HepG2 (cell line): Measurements from ENCODE around the gene ADAM19. TPM values are rescaled to one million over a fixed set of nuclear protein-coding genes. Genes with fewer than 3 reads are reported as not detected.

Source experiments
- ATAC-seq: fragments of 200-7000 bp; cut with Tn5 transposase; 3 replicates; pipeline ENCODE4 v1.9.1; 2020; ENCODE audit warnings: mild to moderate bottlenecking, moderate library complexity
- BruUV-seq: library from RNA; stranded (reverse); fragments of 400-500 nt; replicated peaks from 2 replicates; lab custom pipeline; 2021; lab: Mats Ljungman, UMichigan
- CTCF ChIA-PET: fragments of 300-600 bp; formaldehyde crosslinking; extraction: SDS; loops from one replicate; lab custom pipeline; 2021; ENCODE audit warnings: low total read pairs, inconsistent platforms, low intra/inter-chr PET ratio; lab: Yijun Ruan, JAX
- POLR2A ChIA-PET: fragments of 350-600 bp; sonication (Branson Sonifier 250); formaldehyde crosslinking; loops from one replicate; lab custom pipeline; 2020; ENCODE audit warnings: antibody characterized with exemption, inconsistent platforms; lab: Yijun Ruan, JAX
- DNase-seq: peaks from one replicate; pipeline ENCODE4 v3.0.0-alpha.2; 2015; ENCODE audit warnings: low spot score
- FAIRE-seq: peaks from 3 replicates; lab custom pipeline; 2011; peaks lifted over from hg19 to GRCh38; lab: Jason Lieb, UNC
- H2AFZ ChIP-seq: one replicate; pipeline ENCODE4 v1.6.1; 2011; ENCODE audit warnings: low read length, inconsistent platforms
- H3K27ac ChIP-seq: fragments of 300-600 bp; 3 replicates; pipeline ENCODE4 v1.8.0; 2011; ENCODE audit warnings: mixed run types, mild to moderate bottlenecking, mixed read lengths, low read length, inconsistent platforms; ENCODE audit not compliant: insufficient read depth; ENCODE audit errors: extremely low read length
- H3K27me3 ChIP-seq, 2 experiments: fragments of 200-600 bp in 1 of 2; 2 replicates in 1 of 2; 3 replicates in 1 of 2; pipeline versions ENCODE4 v1.6.0 to v1.8.0; 2011; ENCODE audit warnings: low read length in 2 of 2, mild to moderate bottlenecking in 2 of 2, moderate library complexity in 2 of 2, inconsistent platforms in 1 of 2; ENCODE audit not compliant: insufficient read depth in 2 of 2, control insufficient read depth in 1 of 2
- H3K36me3 ChIP-seq, 2 experiments: fragments of 200-600 bp in 1 of 2; replicated peaks in 1 of 2; 2 replicates in 1 of 2; 3 replicates in 1 of 2; pipeline versions ENCODE4 v1.5.1 to v1.8.0; 2011; ENCODE audit warnings: low read length in 2 of 2, inconsistent platforms in 1 of 2; ENCODE audit not compliant: insufficient read depth in 2 of 2, control insufficient read depth in 1 of 2
- H3K4me1 ChIP-seq: 2 replicates; pipeline ENCODE4 v1.5.1; 2012; ENCODE audit warnings: low read length, inconsistent platforms; ENCODE audit not compliant: insufficient read depth
- H3K4me2 ChIP-seq: 2 replicates; pipeline ENCODE4 v1.6.0; 2011; ENCODE audit warnings: low read depth, low read length, inconsistent platforms
- H3K4me3 ChIP-seq, 3 experiments: fragments of 200-600 bp in 1 of 3; sonication (generic), shearing (Covaris generic) in 1 of 3; replicated peaks in 1 of 3; 2 replicates each; pipeline ENCODE4 v1.5.1; 2011 to 2016; ENCODE audit warnings: low read length in 3 of 3, inconsistent platforms in 2 of 3, low read depth in 2 of 3, mild to moderate bottlenecking in 2 of 3, control low read depth in 1 of 3, mixed read lengths in 1 of 3; ENCODE audit not compliant: insufficient read depth in 1 of 3
- H3K79me2 ChIP-seq: one replicate; pipeline ENCODE4 v1.6.1; 2011; ENCODE audit warnings: low read length, inconsistent platforms; ENCODE audit not compliant: insufficient read depth
- H3K9ac ChIP-seq: 2 replicates; pipeline ENCODE4 v1.6.0; 2011; ENCODE audit warnings: mild to moderate bottlenecking, low read depth, low read length, inconsistent platforms; ENCODE audit not compliant: insufficient read depth
- H3K9me3 ChIP-seq: 2 replicates; pipeline ENCODE4 v1.5.1; 2012; ENCODE audit warnings: mild to moderate bottlenecking, low read length
- H4K20me1 ChIP-seq: 2 replicates; pipeline ENCODE4 v1.6.0; 2011; ENCODE audit warnings: inconsistent platforms, mild to moderate bottlenecking, low read length, moderate library complexity; ENCODE audit not compliant: insufficient read depth
- ATF1 ChIP-seq: IDR thresholded peaks from 2 replicates; pipeline ENCODE4 v1.6.1; 2016; ENCODE audit warnings: mild to moderate bottlenecking, control low read depth
- EEA1 ChIP-seq: sonication (generic); formaldehyde crosslinking; IDR thresholded peaks from 2 replicates; pipeline ENCODE4 v1.5.1; 2020; ENCODE audit warnings: mild to moderate bottlenecking, missing genetic modification reagents, borderline replicate concordance
- FLYWCH1 ChIP-seq: sonication (generic); formaldehyde crosslinking; IDR thresholded peaks from 2 replicates; pipeline ENCODE4 v1.8.1; 2023; ENCODE audit warnings: mild to moderate bottlenecking, missing genetic modification reagents
- HOXA5 ChIP-seq: sonication (generic); formaldehyde crosslinking; IDR thresholded peaks from 2 replicates; pipeline ENCODE4 v1.4.0; 2020; ENCODE audit warnings: missing genetic modification reagents
- KLF6 ChIP-seq: IDR thresholded peaks from 2 replicates; pipeline ENCODE4 v1.8.0; 2016; ENCODE audit warnings: missing biosample characterization, missing genetic modification reagents
- MED13 ChIP-seq: sonication (generic); formaldehyde crosslinking; IDR thresholded peaks from 2 replicates; pipeline ENCODE4 v1.5.0; 2020; ENCODE audit warnings: missing genetic modification reagents
- RFXAP ChIP-seq: sonication (generic); formaldehyde crosslinking; IDR thresholded peaks from 2 replicates; pipeline ENCODE4 v1.4.0; 2020; ENCODE audit warnings: missing genetic modification reagents, borderline replicate concordance
- SAFB2 ChIP-seq: sonication (generic); formaldehyde crosslinking; IDR thresholded peaks from 2 replicates; pipeline ENCODE4 v1.5.1; 2020; ENCODE audit warnings: missing genetic modification reagents, low read depth, mild to moderate bottlenecking, borderline replicate concordance
- SP4 ChIP-seq: sonication (generic); formaldehyde crosslinking; IDR thresholded peaks from 2 replicates; pipeline ENCODE4 v1.8.1; 2023; ENCODE audit warnings: mild to moderate bottlenecking, missing genetic modification reagents
- TBP ChIP-seq: sonication (generic); formaldehyde crosslinking; IDR thresholded peaks from 2 replicates; pipeline ENCODE4 v1.5.0; 2020; ENCODE audit warnings: missing genetic modification reagents
- XRCC5 ChIP-seq: fragments of 200-400 bp; formaldehyde crosslinking; optimal IDR thresholded peaks from 2 replicates; pipeline ENCODE3; 2017; ENCODE audit warnings: mild to moderate bottlenecking, low read length
- ZFP37 ChIP-seq: sonication (generic); formaldehyde crosslinking; IDR thresholded peaks from 2 replicates; pipeline ENCODE4 v1.4.0; 2020; ENCODE audit warnings: missing genetic modification reagents, borderline replicate concordance
- ZSCAN12 ChIP-seq: sonication (generic); formaldehyde crosslinking; IDR thresholded peaks from 2 replicates; pipeline ENCODE4 v1.9.0; 2021; ENCODE audit warnings: mild to moderate bottlenecking, missing genetic modification reagents
- WGBS: methylation state at CpG from one replicate; pipeline ENCODE4 v1.1.6; 2017; ENCODE audit warnings: low lambda C conversion rate; 5-methylcytosine and 5-hydroxymethylcytosine counted together
- in situ Hi-C: cut with HindIII; loops from 2 replicates; pipeline ENCODE4 v1.10.0; 2017; ENCODE audit warnings: low pct_unique_long_range_greater_than_20kb; ENCODE audit not compliant: extremely low pct_ligation_motif_present
- intact Hi-C: fragments of 100-400 bp; cut with micrococcal nuclease; formaldehyde crosslinking; loops from one replicate; pipeline ENCODE4 v1.10.0; 2022; ENCODE audit not compliant: unreplicated experiment
- polyA plus RNA-seq, 8 experiments: library from polyadenylated mRNA; depleted of rRNA in 3 of 8; stranded (reverse) in 7 of 8; unstranded in 1 of 8; fragments of >200 nt; fragmentation: Illumina TruSeq in 4 of 8; extraction: Trizol in 4 of 8; gene quantifications; 2 replicates each; pipeline versions ENCODE4 v1.2.1 to v1.2.3, GENCODE V29; 2011 to 2016; ENCODE audit warnings: low read depth in 4 of 8, missing spikeins in 1 of 8, mixed read lengths in 1 of 8; ENCODE audit not compliant: insufficient read depth in 1 of 8
- total RNA-seq, 5 experiments: library from RNA; depleted of rRNA; stranded (reverse); fragments of >200 nt; fragmentation: Illumina TruSeq; extraction: Trizol; gene quantifications; 2 replicates each; pipeline ENCODE4 v1.2.3, GENCODE V29; 2016; ENCODE audit warnings: low read depth in 1 of 5
- TF ChIP-seq, protein P1 (sequence below): sonication (generic); formaldehyde crosslinking; IDR thresholded peaks from 2 replicates; pipeline ENCODE4 v1.9.0; 2022; ENCODE audit warnings: missing genetic modification reagents, mild to moderate bottlenecking, borderline replicate concordance
- TF ChIP-seq, protein P2 (sequence below): sonication (generic); formaldehyde crosslinking; conservative IDR thresholded peaks from 2 replicates; pipeline ENCODE4 v1.4.0; 2020; ENCODE audit warnings: missing genetic modification reagents
- TF ChIP-seq, protein P3 (sequence below): sonication (generic); formaldehyde crosslinking; IDR thresholded peaks from 2 replicates; pipeline ENCODE4 v1.5.1; 2020; ENCODE audit warnings: mild to moderate bottlenecking, missing genetic modification reagents, moderate library complexity
- TF ChIP-seq, protein P4 (sequence below): sonication (generic); formaldehyde crosslinking; IDR thresholded peaks from 2 replicates; pipeline ENCODE4 v1.8.1; 2022; ENCODE audit warnings: low read depth, mild to moderate bottlenecking, missing genetic modification reagents
- TF ChIP-seq, protein P5 (sequence below): sonication (generic); formaldehyde crosslinking; IDR thresholded peaks from 2 replicates; pipeline ENCODE4 v1.4.0; 2020; ENCODE audit warnings: missing genetic modification reagents

ADAM19 gene
- total and polyA plus RNA-seq, 2 of the 13 experiments (the other 11 are each of a cell fraction or from before 2014, with no cell fraction given), result 0.38 to 0.74 TPM

DNA sequence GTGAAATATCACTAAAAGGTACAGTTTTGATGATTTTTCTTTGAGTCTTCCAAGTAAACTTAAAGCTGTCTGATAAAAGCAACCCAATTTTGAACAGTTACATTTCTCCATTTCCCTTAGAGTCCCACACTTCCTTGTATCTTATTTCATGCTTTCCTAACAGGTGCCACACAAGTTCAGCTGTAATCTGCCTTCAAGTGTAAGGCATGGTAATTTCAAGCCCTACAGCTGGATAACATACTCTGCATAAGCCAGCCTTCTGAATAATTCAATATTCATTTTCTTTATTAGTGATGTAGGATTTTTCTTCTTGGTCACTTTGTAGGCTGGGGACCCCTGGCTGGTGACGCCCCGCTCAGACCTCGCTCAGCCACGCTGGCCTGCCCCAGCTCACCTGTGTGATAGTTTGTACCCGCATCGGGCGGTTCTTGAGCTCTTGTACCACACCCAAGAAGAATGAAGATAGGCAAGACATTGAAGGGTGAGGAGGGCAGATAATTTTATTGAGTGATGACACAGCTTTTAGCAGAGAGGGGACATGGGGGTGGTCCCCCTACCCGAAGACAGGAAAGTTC is 42.7 kb upstream of the ADAM19 start:
- no peaks in the 10 kb centered on the region for H3K36me3 ChIP-seq
- ChIA-PET CTCF (no interaction called here), POLR2A (no interaction called here)
- H3K4me2 ChIP-seq, result no peak overlapping the region
- intact Hi-C loops, result no loop called here
- H3K9me3 ChIP-seq, result no peaks in the 10 kb centered on the region
- no peaks in the 10 kb centered on the region for H3K79me2 ChIP-seq
- no peak overlapping the region for H2AFZ ChIP-seq
- WGBS, result 66% methylated on average over 8 of the region's 8 CpGs
- BruUV-seq, result no TSS peak
- H3K9ac ChIP-seq, result no peak overlapping the region
- H3K4me3 ChIP-seq, result no peak overlapping the region
- H4K20me1 ChIP-seq, result no peaks in the 10 kb centered on the region
- no peaks in the 10 kb centered on the region for H3K4me1 ChIP-seq
- H3K27ac ChIP-seq, result no peak overlapping the region
- ATAC-seq (no peak), DNase-seq (no peak), FAIRE-seq (no peak)
- H3K27me3 ChIP-seq, result peaks cover 0 to 3% of the 10 kb centered on the region in 2 experiments; a peak in 1 of 5 replicates
- TF ChIP-seq, protein P1, sequence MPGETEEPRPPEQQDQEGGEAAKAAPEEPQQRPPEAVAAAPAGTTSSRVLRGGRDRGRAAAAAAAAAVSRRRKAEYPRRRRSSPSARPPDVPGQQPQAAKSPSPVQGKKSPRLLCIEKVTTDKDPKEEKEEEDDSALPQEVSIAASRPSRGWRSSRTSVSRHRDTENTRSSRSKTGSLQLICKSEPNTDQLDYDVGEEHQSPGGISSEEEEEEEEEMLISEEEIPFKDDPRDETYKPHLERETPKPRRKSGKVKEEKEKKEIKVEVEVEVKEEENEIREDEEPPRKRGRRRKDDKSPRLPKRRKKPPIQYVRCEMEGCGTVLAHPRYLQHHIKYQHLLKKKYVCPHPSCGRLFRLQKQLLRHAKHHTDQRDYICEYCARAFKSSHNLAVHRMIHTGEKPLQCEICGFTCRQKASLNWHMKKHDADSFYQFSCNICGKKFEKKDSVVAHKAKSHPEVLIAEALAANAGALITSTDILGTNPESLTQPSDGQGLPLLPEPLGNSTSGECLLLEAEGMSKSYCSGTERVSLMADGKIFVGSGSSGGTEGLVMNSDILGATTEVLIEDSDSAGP (CRISPR knock-in tag), result no peak
- TF ChIP-seq, protein P2, sequence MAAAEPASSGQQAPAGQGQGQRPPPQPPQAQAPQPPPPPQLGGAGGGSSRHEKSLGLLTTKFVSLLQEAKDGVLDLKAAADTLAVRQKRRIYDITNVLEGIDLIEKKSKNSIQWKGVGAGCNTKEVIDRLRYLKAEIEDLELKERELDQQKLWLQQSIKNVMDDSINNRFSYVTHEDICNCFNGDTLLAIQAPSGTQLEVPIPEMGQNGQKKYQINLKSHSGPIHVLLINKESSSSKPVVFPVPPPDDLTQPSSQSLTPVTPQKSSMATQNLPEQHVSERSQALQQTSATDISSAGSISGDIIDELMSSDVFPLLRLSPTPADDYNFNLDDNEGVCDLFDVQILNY (CRISPR knock-in tag), result no peak
- TF ChIP-seq, protein P3, sequence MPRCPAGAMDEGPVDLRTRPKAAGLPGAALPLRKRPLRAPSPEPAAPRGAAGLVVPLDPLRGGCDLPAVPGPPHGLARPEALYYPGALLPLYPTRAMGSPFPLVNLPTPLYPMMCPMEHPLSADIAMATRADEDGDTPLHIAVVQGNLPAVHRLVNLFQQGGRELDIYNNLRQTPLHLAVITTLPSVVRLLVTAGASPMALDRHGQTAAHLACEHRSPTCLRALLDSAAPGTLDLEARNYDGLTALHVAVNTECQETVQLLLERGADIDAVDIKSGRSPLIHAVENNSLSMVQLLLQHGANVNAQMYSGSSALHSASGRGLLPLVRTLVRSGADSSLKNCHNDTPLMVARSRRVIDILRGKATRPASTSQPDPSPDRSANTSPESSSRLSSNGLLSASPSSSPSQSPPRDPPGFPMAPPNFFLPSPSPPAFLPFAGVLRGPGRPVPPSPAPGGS, result no peak
- TF ChIP-seq XRCC5 (no peak), EEA1 (CRISPR knock-in tag) (no peak), TBP (no peak), FLYWCH1 (CRISPR knock-in tag) (no peak), MED13 (CRISPR knock-in tag) (no peak), SP4 (CRISPR knock-in tag) (no peak), KLF6 (CRISPR knock-in tag) (no peak), ZSCAN12 (CRISPR knock-in tag) (no peak), RFXAP (no peak), SAFB2 (CRISPR knock-in tag) (no peak), ATF1 (no peak), HOXA5 (CRISPR knock-in tag) (no peak), ZFP37 (CRISPR knock-in tag) (no peak)
- TF ChIP-seq, protein P4, sequence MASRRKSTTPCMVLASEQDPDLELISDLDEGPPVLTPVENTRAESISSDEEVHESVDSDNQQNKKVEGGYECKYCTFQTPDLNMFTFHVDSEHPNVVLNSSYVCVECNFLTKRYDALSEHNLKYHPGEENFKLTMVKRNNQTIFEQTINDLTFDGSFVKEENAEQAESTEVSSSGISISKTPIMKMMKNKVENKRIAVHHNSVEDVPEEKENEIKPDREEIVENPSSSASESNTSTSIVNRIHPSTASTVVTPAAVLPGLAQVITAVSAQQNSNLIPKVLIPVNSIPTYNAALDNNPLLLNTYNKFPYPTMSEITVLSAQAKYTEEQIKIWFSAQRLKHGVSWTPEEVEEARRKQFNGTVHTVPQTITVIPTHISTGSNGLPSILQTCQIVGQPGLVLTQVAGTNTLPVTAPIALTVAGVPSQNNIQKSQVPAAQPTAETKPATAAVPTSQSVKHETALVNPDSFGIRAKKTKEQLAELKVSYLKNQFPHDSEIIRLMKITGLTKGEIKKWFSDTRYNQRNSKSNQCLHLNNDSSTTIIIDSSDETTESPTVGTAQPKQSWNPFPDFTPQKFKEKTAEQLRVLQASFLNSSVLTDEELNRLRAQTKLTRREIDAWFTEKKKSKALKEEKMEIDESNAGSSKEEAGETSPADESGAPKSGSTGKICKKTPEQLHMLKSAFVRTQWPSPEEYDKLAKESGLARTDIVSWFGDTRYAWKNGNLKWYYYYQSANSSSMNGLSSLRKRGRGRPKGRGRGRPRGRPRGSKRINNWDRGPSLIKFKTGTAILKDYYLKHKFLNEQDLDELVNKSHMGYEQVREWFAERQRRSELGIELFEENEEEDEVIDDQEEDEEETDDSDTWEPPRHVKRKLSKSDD (CRISPR knock-in tag), result no peak
- TF ChIP-seq, protein P5, sequence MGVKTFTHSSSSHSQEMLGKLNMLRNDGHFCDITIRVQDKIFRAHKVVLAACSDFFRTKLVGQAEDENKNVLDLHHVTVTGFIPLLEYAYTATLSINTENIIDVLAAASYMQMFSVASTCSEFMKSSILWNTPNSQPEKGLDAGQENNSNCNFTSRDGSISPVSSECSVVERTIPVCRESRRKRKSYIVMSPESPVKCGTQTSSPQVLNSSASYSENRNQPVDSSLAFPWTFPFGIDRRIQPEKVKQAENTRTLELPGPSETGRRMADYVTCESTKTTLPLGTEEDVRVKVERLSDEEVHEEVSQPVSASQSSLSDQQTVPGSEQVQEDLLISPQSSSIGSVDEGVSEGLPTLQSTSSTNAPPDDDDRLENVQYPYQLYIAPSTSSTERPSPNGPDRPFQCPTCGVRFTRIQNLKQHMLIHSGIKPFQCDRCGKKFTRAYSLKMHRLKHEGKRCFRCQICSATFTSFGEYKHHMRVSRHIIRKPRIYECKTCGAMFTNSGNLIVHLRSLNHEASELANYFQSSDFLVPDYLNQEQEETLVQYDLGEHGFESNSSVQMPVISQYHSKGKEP, result no peak
- in situ Hi-C loops, result no loop called here
